ENCODE data around the gene HNRNPF.
A peak's percentile ranks its signal among the peaks of the same experiment; 100 is the strongest.

GRCh38 chr10:43436291-43437140 is 27.5 kb upstream of the HNRNPF start, which contains the start of gene ZNF487:
- TF ChIP-seq, protein P1, sequence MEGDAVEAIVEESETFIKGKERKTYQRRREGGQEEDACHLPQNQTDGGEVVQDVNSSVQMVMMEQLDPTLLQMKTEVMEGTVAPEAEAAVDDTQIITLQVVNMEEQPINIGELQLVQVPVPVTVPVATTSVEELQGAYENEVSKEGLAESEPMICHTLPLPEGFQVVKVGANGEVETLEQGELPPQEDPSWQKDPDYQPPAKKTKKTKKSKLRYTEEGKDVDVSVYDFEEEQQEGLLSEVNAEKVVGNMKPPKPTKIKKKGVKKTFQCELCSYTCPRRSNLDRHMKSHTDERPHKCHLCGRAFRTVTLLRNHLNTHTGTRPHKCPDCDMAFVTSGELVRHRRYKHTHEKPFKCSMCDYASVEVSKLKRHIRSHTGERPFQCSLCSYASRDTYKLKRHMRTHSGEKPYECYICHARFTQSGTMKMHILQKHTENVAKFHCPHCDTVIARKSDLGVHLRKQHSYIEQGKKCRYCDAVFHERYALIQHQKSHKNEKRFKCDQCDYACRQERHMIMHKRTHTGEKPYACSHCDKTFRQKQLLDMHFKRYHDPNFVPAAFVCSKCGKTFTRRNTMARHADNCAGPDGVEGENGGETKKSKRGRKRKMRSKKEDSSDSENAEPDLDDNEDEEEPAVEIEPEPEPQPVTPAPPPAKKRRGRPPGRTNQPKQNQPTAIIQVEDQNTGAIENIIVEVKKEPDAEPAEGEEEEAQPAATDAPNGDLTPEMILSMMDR (IDR thresholded peaks at IDR 0.05) = peak in 3 of 6 experiments; percentile 10 to 31 (median 25)
- peak; percentile 84 to 95 for TF ChIP-seq POLR2A (IDR thresholded peaks at IDR 0.05)
